ENCODE measurements around the gene SPPL2B.
A peak's percentile ranks its signal among the peaks of the same experiment; 100 is the strongest.

SPPL2B gene

GRCh38 chr19:2374808-2375207, 46.3 kb downstream of the SPPL2B start:
- no peak overlapping the region for H3K4me3 ChIP-seq (ENCODE audit: control insufficient read depth, low read depth, low read length)
- no peak for TF ChIP-seq CTCF (conservative IDR thresholded peaks at IDR 0.05; ENCODE audit: control insufficient read depth, insufficient read depth, low read depth, low read length)
- DNase-seq (ENCODE audit: low read depth): peak; percentile 28

GRCh38 chr19:2375353-2376121, 47.1 kb downstream of the SPPL2B start:
- no peak for DNase-seq (ENCODE audit: low read depth)
- no peak for TF ChIP-seq CTCF (conservative IDR thresholded peaks at IDR 0.05; ENCODE audit: control insufficient read depth, insufficient read depth, low read depth, low read length)
- no peak overlapping the region for H3K4me3 ChIP-seq (ENCODE audit: control insufficient read depth, low read depth, low read length)

- no peak for TF ChIP-seq CTCF (conservative IDR thresholded peaks at IDR 0.05; ENCODE audit: control insufficient read depth, insufficient read depth, low read depth, low read length)
- no peak overlapping the region for H3K4me3 ChIP-seq (ENCODE audit: control insufficient read depth, low read depth, low read length)
- no peak for DNase-seq (ENCODE audit: low read depth)
Observed at GRCh38 chr19:2376784-2377519, 48.5 kb downstream of the SPPL2B start.

- TF ChIP-seq CTCF (conservative IDR thresholded peaks at IDR 0.05; ENCODE audit: control insufficient read depth, insufficient read depth, low read depth, low read length): no peak
- no peak for DNase-seq (ENCODE audit: low read depth)
- H3K4me3 ChIP-seq (ENCODE audit: control insufficient read depth, low read depth, low read length): no peak overlapping the region
Observed at GRCh38 chr19:2380567-2380966, 52.1 kb downstream of the SPPL2B start.

GRCh38 chr19:2381148-2381820, 52.8 kb downstream of the SPPL2B start:
- peak; percentile 43 for DNase-seq (ENCODE audit: low read depth)
- TF ChIP-seq CTCF (conservative IDR thresholded peaks at IDR 0.05; ENCODE audit: control insufficient read depth, insufficient read depth, low read depth, low read length): no peak
- H3K4me3 ChIP-seq (ENCODE audit: control insufficient read depth, low read depth, low read length): no peak overlapping the region

- H3K4me3 ChIP-seq (ENCODE audit: control insufficient read depth, low read depth, low read length): no peak overlapping the region
- TF ChIP-seq CTCF (conservative IDR thresholded peaks at IDR 0.05; ENCODE audit: control insufficient read depth, insufficient read depth, low read depth, low read length): no peak
- DNase-seq (ENCODE audit: low read depth): no peak
Observed at GRCh38 chr19:2382530-2383222, 54.2 kb downstream of the SPPL2B start.

Data from fibroblast of mammary gland (primary cell).